Measurements from ENCODE around the gene AMZ2. TPM values are rescaled to one million over a fixed set of nuclear protein-coding genes. Genes with fewer than 3 reads are reported as not detected.

Gene AMZ2
- polyA plus RNA-seq, 1 donor (not counting 4 experiments of a cell fraction or from before 2014, with no cell fraction given) = 123 TPM

DNA sequence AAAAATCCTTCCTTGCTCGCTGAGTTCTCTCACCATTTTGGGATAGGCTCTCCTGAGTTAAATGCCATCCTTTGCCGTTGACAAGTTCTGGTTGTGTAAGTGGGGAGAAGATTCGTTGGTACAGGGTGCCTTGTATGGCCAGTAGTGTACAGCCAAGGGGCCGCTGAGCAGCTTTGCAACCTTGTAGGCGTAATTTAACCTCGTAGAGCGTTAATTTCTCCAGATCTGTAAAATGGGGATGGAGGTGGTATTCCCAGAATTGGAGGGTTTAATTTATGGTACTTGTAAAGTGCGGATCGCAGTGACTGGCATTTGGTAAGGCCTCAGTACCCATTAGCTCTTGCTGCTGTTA, 44.8 kb downstream of the AMZ2 start:
- Histone ChIP-seq H3K27me3 (ENCODE audit: control insufficient read depth, extremely low read depth, insufficient read depth, low read length) (peaks cover 48% of the 10 kb centered on the region), H3K4me2 (ENCODE audit: control insufficient read depth, extremely low read depth, insufficient read depth, low read depth, low read length) (no peak overlapping the region), H3K9me3 (ENCODE audit: control insufficient read depth, low read depth, low read length) (no peaks in the 10 kb centered on the region), H2AFZ (ENCODE audit: control insufficient read depth, low read length) (no peak overlapping the region), H3K36me3 (ENCODE audit: control insufficient read depth in 2 of 2, extremely low read depth in 1 of 2, insufficient read depth in 2 of 2, low read length in 2 of 2) (no peaks in the 10 kb centered on the region), H3K4me3 (ENCODE audit: control insufficient read depth in 2 of 3, extremely low read depth in 1 of 3, insufficient read depth in 2 of 3, low read depth in 1 of 3, low read length in 3 of 3) (no peak overlapping the region), H3K27ac (ENCODE audit: control insufficient read depth, insufficient read depth, low read length) (no peak overlapping the region), H3K9me1 (ENCODE audit: control insufficient read depth, extremely low read depth, insufficient read depth, low read length) (no peaks in the 10 kb centered on the region), H3K9ac (ENCODE audit: control insufficient read depth, extremely low read depth, insufficient read depth, low read length) (no peak overlapping the region), H4K20me1 (ENCODE audit: control insufficient read depth, extremely low read depth, insufficient read depth, low read length) (no peaks in the 10 kb centered on the region), H3K4me1 (ENCODE audit: control insufficient read depth, extremely low read depth, insufficient read depth, low read length) (peaks cover 18% of the 10 kb centered on the region), H3K79me2 (ENCODE audit: control insufficient read depth, insufficient read depth, low read length) (no peaks in the 10 kb centered on the region)
- no peak for FAIRE-seq
- dilution Hi-C loops (cut with MboI; ENCODE audit: extremely low pct_ligation_motif_present, low sequenced_read_pairs) = no loop called here
- TF ChIP-seq, protein P1, sequence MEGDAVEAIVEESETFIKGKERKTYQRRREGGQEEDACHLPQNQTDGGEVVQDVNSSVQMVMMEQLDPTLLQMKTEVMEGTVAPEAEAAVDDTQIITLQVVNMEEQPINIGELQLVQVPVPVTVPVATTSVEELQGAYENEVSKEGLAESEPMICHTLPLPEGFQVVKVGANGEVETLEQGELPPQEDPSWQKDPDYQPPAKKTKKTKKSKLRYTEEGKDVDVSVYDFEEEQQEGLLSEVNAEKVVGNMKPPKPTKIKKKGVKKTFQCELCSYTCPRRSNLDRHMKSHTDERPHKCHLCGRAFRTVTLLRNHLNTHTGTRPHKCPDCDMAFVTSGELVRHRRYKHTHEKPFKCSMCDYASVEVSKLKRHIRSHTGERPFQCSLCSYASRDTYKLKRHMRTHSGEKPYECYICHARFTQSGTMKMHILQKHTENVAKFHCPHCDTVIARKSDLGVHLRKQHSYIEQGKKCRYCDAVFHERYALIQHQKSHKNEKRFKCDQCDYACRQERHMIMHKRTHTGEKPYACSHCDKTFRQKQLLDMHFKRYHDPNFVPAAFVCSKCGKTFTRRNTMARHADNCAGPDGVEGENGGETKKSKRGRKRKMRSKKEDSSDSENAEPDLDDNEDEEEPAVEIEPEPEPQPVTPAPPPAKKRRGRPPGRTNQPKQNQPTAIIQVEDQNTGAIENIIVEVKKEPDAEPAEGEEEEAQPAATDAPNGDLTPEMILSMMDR (optimal IDR thresholded peaks at IDR 0.05 in 1 of 3, IDR thresholded peaks at IDR 0.05 in 1 of 3, conservative IDR thresholded peaks at IDR 0.05 in 1 of 3; ENCODE audit: extremely low read depth in 1 of 3, insufficient read depth in 2 of 3, low read length in 3 of 3) = no peak
- no peak for TF ChIP-seq EZH2 (IDR thresholded peaks at IDR 0.05; ENCODE audit: low read length)
- no peak for DNase-seq (ENCODE audit: low read depth, low spot score)

DNA sequence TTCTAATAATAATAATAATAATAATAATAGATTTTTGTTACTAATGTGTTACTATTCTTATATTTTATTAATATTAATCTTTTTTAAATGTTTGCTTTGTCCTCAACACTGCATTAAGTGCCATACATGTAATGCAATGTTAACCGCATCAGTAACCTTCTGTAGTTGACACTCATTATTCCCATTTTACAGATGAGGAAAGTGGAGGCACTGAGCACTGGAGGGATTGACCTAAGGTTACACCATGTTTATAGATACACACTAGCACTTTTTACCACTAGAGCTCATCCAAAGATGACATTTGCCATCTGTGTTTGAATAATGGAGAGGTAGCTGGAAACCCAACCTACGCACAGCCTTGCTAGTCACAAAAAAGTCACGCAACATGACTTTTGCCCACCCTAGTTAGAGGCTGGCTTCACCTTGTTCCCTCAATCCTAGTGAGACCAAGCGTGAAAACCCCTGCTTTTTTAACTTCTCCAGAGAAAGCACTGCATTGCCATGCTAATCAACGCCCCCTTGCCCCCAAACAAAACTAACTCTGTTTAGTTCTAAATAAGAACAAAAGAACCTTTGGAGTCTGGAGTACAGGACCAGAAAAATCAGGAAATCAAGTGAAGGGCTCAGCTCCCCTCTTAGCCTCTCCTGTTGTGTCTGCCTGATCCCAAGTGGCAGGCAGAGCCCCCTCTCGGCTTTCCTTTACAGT, 45.8 kb downstream of the AMZ2 start:
- peaks cover 18% of the 10 kb centered on the region for H3K4me1 ChIP-seq (ENCODE audit: control insufficient read depth, extremely low read depth, insufficient read depth, low read length)
- FAIRE-seq = no peak
- no peak overlapping the region for H3K27ac ChIP-seq (ENCODE audit: control insufficient read depth, insufficient read depth, low read length)
- no peaks in the 10 kb centered on the region for H3K9me3 ChIP-seq (ENCODE audit: control insufficient read depth, low read depth, low read length)
- no peak overlapping the region for H3K4me3 ChIP-seq (ENCODE audit: control insufficient read depth in 2 of 3, extremely low read depth in 1 of 3, insufficient read depth in 2 of 3, low read depth in 1 of 3, low read length in 3 of 3)
- no peak for DNase-seq (ENCODE audit: low read depth, low spot score)
- peaks cover 48% of the 10 kb centered on the region for H3K27me3 ChIP-seq (ENCODE audit: control insufficient read depth, extremely low read depth, insufficient read depth, low read length)
- H3K9me1 ChIP-seq (ENCODE audit: control insufficient read depth, extremely low read depth, insufficient read depth, low read length) = no peaks in the 10 kb centered on the region
- H3K36me3 ChIP-seq (ENCODE audit: control insufficient read depth in 2 of 2, extremely low read depth in 1 of 2, insufficient read depth in 2 of 2, low read length in 2 of 2) = no peaks in the 10 kb centered on the region
- TF ChIP-seq, protein P1 (optimal IDR thresholded peaks at IDR 0.05 in 1 of 3, IDR thresholded peaks at IDR 0.05 in 1 of 3, conservative IDR thresholded peaks at IDR 0.05 in 1 of 3; ENCODE audit: extremely low read depth in 1 of 3, insufficient read depth in 2 of 3, low read length in 3 of 3) = no peak
- TF ChIP-seq EZH2 (IDR thresholded peaks at IDR 0.05; ENCODE audit: low read length) = no peak
- dilution Hi-C loops (cut with MboI; ENCODE audit: extremely low pct_ligation_motif_present, low sequenced_read_pairs) = no loop called here
- H3K79me2 ChIP-seq (ENCODE audit: control insufficient read depth, insufficient read depth, low read length) = no peaks in the 10 kb centered on the region
- no peak overlapping the region for H2AFZ ChIP-seq (ENCODE audit: control insufficient read depth, low read length)
- no peak overlapping the region for H3K4me2 ChIP-seq (ENCODE audit: control insufficient read depth, extremely low read depth, insufficient read depth, low read depth, low read length)
- H4K20me1 ChIP-seq (ENCODE audit: control insufficient read depth, extremely low read depth, insufficient read depth, low read length) = no peaks in the 10 kb centered on the region
- H3K9ac ChIP-seq (ENCODE audit: control insufficient read depth, extremely low read depth, insufficient read depth, low read length) = no peak overlapping the region
